OCI-LY1 (cell line): ENCODE measurements around the gene EML1.

Source experiments
- H2AFZ ChIP-seq: fragments of 200-600 bp; sonication (generic), shearing (Covaris generic); 2 replicates; pipeline ENCODE4 v1.6.0; 2014; ENCODE audit warnings: antibody characterized with exemption, mild to moderate bottlenecking, low read length
- H3F3A ChIP-seq: fragments of 200-600 bp; sonication (generic), shearing (Covaris generic); 2 replicates; pipeline ENCODE4 v1.6.0; 2014; ENCODE audit warnings: mild to moderate bottlenecking, antibody characterized with exemption, low read length, moderate library complexity; ENCODE audit not compliant: insufficient read depth
- H3K27ac ChIP-seq: fragments of 200-600 bp; sonication (generic); 2 replicates; pipeline ENCODE4 v1.5.1; 2014; ENCODE audit warnings: low read length, mixed run types, mild to moderate bottlenecking, low read depth; ENCODE audit not compliant: poor library complexity, severe bottlenecking
- H3K27me3 ChIP-seq: fragments of 200-600 bp; sonication (generic); 2 replicates; pipeline ENCODE4 v1.6.0; 2014; ENCODE audit warnings: antibody characterized with exemption, mild to moderate bottlenecking, low read length, moderate library complexity; ENCODE audit not compliant: insufficient read depth
- H3K36me3 ChIP-seq: fragments of 200-600 bp; sonication (generic); 2 replicates; pipeline ENCODE4 v1.6.1; 2014; ENCODE audit warnings: mild to moderate bottlenecking, antibody characterized with exemption, low read length, moderate library complexity, mixed read lengths; ENCODE audit not compliant: insufficient read depth
- H3K4me1 ChIP-seq: fragments of 200-600 bp; sonication (generic); 2 replicates; pipeline ENCODE4 v1.5.1; 2014; ENCODE audit warnings: mild to moderate bottlenecking, low read length, moderate library complexity; ENCODE audit not compliant: insufficient read depth, severe bottlenecking
- H3K4me2 ChIP-seq: fragments of 200-600 bp; sonication (generic), shearing (Covaris generic); 2 replicates; pipeline ENCODE4 v1.6.1; 2014; ENCODE audit warnings: low read length
- H3K4me3 ChIP-seq: fragments of 200-600 bp; sonication (generic); 2 replicates; pipeline ENCODE4 v1.5.1; 2014; ENCODE audit warnings: low read length, low read depth, mild to moderate bottlenecking, mixed read lengths; ENCODE audit not compliant: poor library complexity, severe bottlenecking
- H3K79me2 ChIP-seq: fragments of 200-600 bp; shearing (Covaris generic); 2 replicates; pipeline ENCODE4 v1.6.1; 2016; ENCODE audit warnings: mixed run types, low read length, mixed read lengths; ENCODE audit not compliant: insufficient read depth
- H3K9ac ChIP-seq: fragments of 200-600 bp; sonication (generic), shearing (Covaris generic); 2 replicates; pipeline ENCODE4 v1.6.1; 2014; ENCODE audit warnings: mild to moderate bottlenecking, low read length, mixed read lengths
- H3K9me2 ChIP-seq: fragments of 200-600 bp; sonication (generic), shearing (Covaris generic); 2 replicates; pipeline ENCODE4 v1.6.1; 2014; ENCODE audit warnings: low read depth, mild to moderate bottlenecking, low read length, mixed read lengths
- H3K9me3 ChIP-seq: fragments of 200-600 bp; shearing (Covaris generic); 2 replicates; pipeline ENCODE4 v1.6.1; 2014; ENCODE audit warnings: low read length, mixed read lengths
- H4K20me1 ChIP-seq: fragments of 200-600 bp; sonication (generic), shearing (Covaris generic); 2 replicates; pipeline ENCODE4 v1.6.0; 2016; ENCODE audit warnings: mild to moderate bottlenecking, low read length; ENCODE audit not compliant: insufficient read depth
- CTCF ChIP-seq: fragments of 200-600 bp; sonication (generic), shearing (Covaris generic); IDR thresholded peaks from 2 replicates; pipeline ENCODE4 v1.5.1; 2017; ENCODE audit warnings: mild to moderate bottlenecking, antibody characterized with exemption, low read length, moderate library complexity, mixed read lengths
- EZH2 ChIP-seq: fragments of 200-600 bp; sonication (generic), shearing (Covaris generic); IDR thresholded peaks from 2 replicates; pipeline ENCODE4 v1.8.0; 2017; ENCODE audit warnings: borderline replicate concordance, mixed run types, mild to moderate bottlenecking, antibody characterized with exemption, low read length, moderate library complexity, mixed read lengths

EML1 gene

GRCh38 chr14:99876406-99876805, 83.2 kb downstream of the EML1 start:
- H3K4me1 ChIP-seq: no peaks in the 10 kb centered on the region
- no peak overlapping the region for H3K4me3 ChIP-seq

GRCh38 chr14:99878563-99878962, 85.3 kb downstream of the EML1 start:
- H3K36me3 ChIP-seq: no peaks in the 10 kb centered on the region
- no peaks in the 10 kb centered on the region for H3K4me1 ChIP-seq
- no peak overlapping the region for H3K4me3 ChIP-seq
- H3K9me2 ChIP-seq: no peaks in the 10 kb centered on the region
- H2AFZ ChIP-seq: no peak overlapping the region
- H3K9ac ChIP-seq: no peak overlapping the region
- no peaks in the 10 kb centered on the region for H3K27me3 ChIP-seq
- TF ChIP-seq EZH2: no peak
- TF ChIP-seq CTCF: no peak
- H3K79me2 ChIP-seq: no peaks in the 10 kb centered on the region
- no peaks in the 10 kb centered on the region for H4K20me1 ChIP-seq
- no peaks in the 10 kb centered on the region for H3K9me3 ChIP-seq
- no peak overlapping the region for H3K4me2 ChIP-seq
- H3K27ac ChIP-seq: no peak overlapping the region
- H3F3A ChIP-seq: no peaks in the 10 kb centered on the region

More at GRCh38 chr14:99876406-99876805, 83.2 kb downstream of the EML1 start:
- Histone ChIP-seq H3K27me3 (no peaks in the 10 kb centered on the region), H3K9me2 (no peaks in the 10 kb centered on the region), H4K20me1 (no peaks in the 10 kb centered on the region), H3K9me3 (no peaks in the 10 kb centered on the region), H3K79me2 (no peaks in the 10 kb centered on the region), H3F3A (no peaks in the 10 kb centered on the region), H3K9ac (no peak overlapping the region), H2AFZ (no peak overlapping the region), H3K36me3 (no peaks in the 10 kb centered on the region), H3K4me2 (no peak overlapping the region), H3K27ac (no peak overlapping the region)
- TF ChIP-seq CTCF (no peak), EZH2 (no peak)

GRCh38 chr14:99879401-99880295, 86.4 kb downstream of the EML1 start:
- Histone ChIP-seq H2AFZ (no peak overlapping the region), H3K36me3 (no peaks in the 10 kb centered on the region), H3K79me2 (no peaks in the 10 kb centered on the region), H3K4me1 (no peaks in the 10 kb centered on the region), H3K27ac (no peak overlapping the region), H3K4me3 (no peak overlapping the region), H3K4me2 (no peak overlapping the region), H3K9me2 (no peaks in the 10 kb centered on the region), H3K9me3 (no peaks in the 10 kb centered on the region), H3K9ac (no peak overlapping the region), H3F3A (no peaks in the 10 kb centered on the region), H3K27me3 (no peaks in the 10 kb centered on the region), H4K20me1 (no peaks in the 10 kb centered on the region)
- no peak for TF ChIP-seq EZH2
- no peak for TF ChIP-seq CTCF
